HL-60/S4 (cell line): ENCODE data around the gene GPR137.
"Not testable (repeated sequence)": the region's sequence is repeated elsewhere in the genome, so short reads cannot be mapped to it uniquely, and the experiment has no call there.

Experiments
- in situ Hi-C: fragments of 300-500 bp; cut with MboI; formaldehyde crosslinking; loops from 2 replicates; pipeline ENCODE4 v1.14.3; 2022; ENCODE audit warnings: low sequenced_read_pairs

GPR137 gene

DNA sequence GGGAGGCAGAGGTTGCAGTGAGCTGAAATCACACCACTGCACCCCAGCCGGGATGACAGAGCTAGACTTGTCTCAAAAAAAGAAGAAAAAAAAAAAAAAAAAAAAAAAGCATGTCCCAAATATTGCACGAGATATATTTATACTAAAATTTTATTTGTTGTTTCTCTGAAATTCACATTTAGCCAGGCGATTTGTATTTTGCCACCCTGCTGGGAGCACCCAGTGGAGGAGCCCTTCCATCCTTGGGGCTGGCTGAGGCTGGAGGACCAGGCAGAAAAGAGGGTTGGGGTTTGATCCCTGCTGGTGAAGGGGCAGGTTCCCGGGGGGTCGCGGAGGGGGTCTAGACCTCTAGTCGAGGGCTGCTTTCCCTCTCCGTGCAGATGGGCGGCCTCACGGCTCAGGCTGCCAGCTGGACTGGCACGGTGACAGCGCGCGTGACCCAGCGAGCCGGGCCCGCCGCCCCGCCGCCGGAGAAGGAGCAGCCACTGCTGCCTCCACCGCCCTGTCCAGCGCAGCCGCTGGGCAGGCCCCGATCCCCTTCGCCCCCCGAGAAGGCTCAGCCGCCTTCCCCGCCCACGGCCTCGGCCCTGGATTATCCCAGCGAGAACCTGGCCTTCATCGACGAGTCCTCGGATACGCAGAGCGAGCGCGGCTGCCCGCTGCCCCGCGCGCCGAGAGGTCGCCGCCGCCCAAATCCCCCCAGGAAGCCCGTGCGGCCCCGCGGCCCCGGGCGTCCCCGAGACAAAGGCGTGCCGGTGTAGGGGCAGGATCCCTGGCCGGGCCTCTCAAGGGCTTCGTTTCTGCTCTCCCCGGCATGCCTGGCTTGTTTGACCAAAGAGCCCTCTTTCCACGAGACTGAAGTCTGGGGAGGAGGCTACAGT lies 13.6 kb downstream of the GPR137 start:
- in situ Hi-C loops, result no loop called here

DNA sequence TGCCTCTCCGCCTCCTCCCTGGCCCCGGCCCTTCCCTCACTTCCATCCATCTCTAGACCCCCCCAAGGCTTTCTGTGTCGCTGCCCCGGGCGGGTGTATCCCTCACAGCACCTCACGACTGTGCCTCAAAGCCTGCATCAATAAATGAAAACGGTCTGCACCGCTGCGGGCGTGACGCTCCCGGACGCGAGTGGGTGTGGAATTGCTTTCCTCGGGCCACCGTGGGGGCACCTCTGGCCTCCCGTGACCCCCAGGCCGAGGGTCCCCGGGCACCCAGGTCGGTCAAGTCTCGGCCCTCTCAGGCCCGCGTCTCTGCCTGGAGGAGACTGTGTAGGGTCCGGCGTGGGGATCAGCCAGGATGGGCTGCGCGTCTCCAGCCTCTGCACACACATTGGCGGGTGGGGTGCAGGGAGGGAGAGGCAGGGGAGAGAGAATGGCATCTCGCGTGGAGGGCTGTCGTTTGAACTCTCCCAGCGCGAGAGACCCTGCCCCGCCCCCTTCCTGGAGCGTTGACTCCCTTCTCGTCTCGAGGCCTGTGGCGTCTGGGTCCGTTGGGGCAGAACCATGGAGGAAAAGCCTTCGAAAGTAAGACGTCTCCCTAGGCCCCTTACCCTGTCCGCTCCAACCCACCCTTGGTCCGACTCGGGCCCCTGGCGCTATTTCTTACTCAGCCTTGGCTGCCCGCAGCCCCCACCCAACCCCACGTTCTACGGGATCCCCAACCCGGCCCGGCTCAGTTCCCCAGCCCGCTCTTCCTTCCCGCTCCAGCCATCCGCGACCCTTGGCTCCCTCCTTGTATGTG lies 14.4 kb downstream of the GPR137 start, which contains the start of gene CATSPERZ:
CATSPERZ (plus strand) TSS at position 512 of the 802 bp plus-strand sequence; CDS start at position 565, 53 bp downstream.
- in situ Hi-C loops, result no loop called here

DNA sequence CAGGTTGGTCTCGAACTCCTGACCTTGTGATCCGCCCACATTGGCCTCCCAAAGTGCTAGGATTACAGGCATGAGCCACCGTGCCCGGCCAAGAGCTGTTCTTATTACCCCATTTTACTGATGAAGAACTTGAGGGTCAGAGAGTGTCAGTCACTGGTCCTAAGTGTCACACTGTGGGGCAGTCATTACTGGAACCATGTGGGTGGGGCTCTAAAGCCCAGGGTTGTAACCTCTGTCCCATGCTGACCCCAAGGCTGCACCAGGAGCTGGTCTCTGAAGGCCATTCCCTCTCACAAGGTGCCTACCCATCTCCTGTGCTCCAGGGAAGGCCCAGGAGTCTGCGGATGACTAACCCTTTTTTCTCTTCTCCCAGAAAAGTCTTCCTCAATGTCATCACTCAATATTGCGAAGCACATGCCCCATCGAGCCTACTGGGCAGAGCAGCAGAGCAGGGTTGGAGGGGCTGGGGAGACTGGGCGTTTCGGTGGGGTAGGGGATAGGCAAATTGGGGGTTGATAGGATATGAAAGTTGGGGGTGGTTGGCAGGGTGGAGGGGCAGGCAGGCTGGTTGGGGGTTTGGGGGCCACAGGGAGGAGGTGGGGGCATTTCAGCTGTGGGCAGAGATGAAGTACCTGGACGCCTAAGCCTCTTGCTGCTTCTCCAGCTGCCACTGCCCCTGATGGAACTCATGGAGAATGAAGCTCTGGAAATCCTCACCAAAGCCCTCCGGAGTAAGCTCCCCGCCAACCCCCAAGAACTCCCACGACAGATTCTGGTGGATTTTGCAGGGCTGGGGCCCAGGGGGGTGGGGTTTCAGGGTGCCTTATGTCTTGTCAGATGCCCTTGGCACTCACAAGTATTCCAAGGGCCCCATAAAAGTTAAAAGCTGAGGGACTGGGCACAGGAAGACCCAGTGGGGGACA lies 17.7 kb downstream of the GPR137 start:
- in situ Hi-C loops, result no loop called here

DNA sequence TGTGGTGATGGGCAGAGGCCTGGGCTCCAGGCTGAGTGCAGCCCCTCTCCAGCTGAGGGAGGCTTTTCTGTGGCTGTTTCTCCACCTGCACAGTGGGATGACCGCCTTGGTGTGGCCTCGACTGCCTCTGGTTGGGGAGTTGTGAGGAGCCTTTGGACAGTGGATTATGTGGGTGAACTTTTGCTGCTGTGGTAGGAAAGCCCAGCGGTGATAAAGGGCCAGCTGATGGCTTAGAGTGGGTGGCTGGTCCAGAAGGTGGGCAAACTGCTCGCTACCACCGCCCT lies 18.3 kb downstream of the GPR137 start:
- in situ Hi-C loops, result no loop called here

GRCh38 chr11:64304316-64305072 lies 18.8 kb downstream of the GPR137 start:
- in situ Hi-C loops, result no loop called here

- in situ Hi-C loops, result no loop called here
These were observed 19.5 kb downstream of the GPR137 start, which contains the start of gene ESRRA for GRCh38 chr11:64305075-64305690. Gene ESRRA, plus strand, starts transcription at chr11:64305524. Its CDS starts 1,656 bp downstream, at chr11:64307180.

DNA sequence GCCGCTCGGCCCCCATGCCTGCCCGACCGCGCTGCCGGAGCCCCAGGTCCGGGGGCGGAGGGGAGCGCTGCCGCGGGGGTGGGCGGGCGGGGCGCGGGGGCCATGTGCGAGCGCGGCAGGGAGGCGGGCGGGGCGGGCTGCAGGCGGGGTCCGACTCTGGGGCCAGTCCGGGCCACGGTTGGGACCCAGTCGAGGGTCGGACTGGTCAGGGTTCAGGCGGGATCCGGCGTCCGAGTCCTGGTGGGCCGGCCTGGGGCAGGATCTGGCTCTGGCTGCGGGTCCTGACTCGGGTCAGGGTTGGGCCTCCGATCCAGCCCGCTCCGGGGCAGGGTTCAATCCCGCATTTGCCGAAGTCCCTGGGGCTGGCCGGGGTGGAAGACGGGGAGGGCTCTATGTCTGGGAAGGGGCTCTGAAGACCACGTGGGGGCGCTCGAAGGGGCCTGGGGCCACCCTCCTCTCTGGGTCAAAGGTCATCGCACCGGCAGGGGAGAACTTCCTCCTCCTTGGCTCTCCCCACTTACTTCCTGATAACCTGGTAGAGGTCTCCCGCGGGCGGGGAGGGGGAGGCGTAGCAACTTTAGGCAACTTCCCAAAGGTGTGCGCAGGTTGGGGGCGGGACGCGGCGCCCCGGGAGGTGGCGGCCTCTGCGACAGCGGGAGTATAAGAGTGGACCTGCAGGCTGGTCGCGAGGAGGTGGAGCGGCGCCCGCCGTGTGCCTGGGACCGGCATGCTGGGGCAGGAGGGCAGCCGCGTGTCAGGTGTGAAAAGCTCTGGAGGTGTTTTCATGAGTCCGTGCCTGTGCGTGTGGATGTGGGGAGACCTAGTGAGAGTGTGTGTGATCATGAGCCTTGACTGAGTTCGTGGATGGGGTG lies 20.3 kb downstream of the GPR137 start:
- in situ Hi-C loops, result no loop called here

DNA sequence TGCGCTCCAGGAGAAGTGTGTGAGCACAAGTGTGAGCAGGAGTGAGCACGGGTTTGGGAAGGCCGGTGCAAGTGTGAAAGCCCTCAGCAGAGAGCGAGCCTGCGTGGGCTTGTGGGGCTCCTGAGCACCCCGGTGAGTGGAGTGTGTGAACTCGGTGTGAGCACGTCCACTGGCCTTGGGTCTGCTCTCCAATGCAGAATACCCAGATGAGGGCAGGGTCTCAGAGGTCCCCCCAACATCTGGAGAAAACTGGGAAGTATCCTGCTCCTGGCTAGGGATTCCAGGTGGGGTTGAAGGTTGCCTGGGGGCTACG lies 20.9 kb downstream of the GPR137 start:
- in situ Hi-C loops, result no loop called here

- in situ Hi-C loops, result no loop called here
These were observed 21.4 kb downstream of the GPR137 start for GRCh38 chr11:64306876-64307622.

DNA sequence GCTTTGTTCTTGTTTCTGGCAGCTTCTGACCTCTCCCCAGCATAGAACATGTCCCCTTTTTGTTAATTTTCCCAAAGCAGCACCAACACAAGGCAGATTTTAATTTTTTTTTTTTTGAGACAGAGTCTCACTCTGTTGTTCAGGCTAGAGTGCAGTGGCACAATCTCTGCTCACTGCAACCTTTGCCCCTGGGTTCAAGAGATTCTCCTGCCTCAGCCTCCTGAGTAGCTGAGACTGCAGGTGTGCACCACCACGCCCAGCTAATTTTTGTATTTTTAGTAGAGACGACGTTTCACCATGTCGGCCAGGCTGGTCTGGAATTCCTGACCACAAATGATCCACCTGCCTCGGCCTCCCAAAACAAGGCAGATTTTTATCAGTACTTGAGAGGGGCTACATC lies 22.1 kb downstream of the GPR137 start:
- in situ Hi-C loops, result not testable (repeated sequence)

- in situ Hi-C loops, result no loop called here
These were observed 27.3 kb downstream of the GPR137 start for GRCh38 chr11:64312947-64313346.

GRCh38 chr11:64313491-64314145 lies 28.0 kb downstream of the GPR137 start:
- in situ Hi-C loops, result no loop called here

DNA sequence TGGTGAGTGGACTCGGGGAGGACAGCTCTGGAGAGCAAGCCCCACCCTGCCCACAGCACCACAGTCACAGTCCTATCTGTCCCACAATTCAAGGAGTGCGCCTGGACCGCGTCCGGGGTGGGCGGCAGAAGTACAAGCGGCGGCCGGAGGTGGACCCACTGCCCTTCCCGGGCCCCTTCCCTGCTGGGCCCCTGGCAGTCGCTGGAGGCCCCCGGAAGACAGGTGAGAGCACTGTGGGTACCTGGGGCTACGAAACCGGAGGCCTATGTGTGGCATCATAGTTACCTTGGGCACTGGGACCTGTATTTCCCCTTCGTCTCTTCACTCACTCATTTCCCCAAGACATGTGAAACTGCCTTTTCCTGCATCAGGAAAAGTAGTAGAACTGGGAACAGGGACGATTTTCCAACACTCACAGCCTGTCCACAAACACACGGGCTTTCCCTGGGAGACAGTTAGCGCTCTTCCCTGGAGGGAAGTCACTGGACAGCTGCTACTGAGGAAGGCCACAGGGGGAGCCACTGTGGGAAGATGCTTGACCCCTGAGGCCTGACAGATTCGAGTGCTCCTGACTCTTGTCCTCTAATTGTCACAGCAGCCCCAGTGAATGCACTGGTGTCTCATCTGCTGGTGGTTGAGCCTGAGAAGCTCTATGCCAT lies 28.6 kb downstream of the GPR137 start:
- in situ Hi-C loops, result no loop called here

- in situ Hi-C loops, result no loop called here
These were observed 29.3 kb downstream of the GPR137 start for GRCh38 chr11:64314805-64315561.

GRCh38 chr11:64315667-64316526 lies 30.2 kb downstream of the GPR137 start:
- in situ Hi-C loops, result not testable (repeated sequence)
